ENCODE measurements around the gene LRRC4C. TPM values are rescaled to one million over a fixed set of nuclear protein-coding genes. Genes with fewer than 3 reads are reported as not detected.

Gene LRRC4C
- total RNA-seq, 4 donors from 2014 or later, result 0.19 to 1.1 TPM; not detected in 2

DNA sequence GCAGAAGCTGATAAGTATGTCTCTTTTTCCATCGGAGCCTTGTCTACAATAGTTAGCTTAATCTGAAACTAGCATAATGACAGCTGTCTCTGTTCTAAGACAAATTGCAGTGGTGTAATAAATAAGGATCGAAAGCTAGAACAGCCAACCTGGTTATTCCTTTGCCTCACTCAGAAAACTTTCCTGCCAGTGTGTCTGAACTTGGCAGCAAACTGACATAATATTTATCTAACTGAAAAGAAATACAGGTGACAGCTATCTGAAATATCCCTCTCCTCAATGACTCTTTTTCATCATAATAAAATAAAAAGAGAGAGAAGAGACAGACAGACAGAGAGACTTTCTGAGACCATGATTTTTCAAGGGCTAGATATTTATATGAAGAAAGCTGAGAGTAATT, 642.5 kb downstream of the LRRC4C start:
- TF ChIP-seq POLR2A (IDR thresholded peaks at IDR 0.05), result no peak
- TF ChIP-seq, protein P1, sequence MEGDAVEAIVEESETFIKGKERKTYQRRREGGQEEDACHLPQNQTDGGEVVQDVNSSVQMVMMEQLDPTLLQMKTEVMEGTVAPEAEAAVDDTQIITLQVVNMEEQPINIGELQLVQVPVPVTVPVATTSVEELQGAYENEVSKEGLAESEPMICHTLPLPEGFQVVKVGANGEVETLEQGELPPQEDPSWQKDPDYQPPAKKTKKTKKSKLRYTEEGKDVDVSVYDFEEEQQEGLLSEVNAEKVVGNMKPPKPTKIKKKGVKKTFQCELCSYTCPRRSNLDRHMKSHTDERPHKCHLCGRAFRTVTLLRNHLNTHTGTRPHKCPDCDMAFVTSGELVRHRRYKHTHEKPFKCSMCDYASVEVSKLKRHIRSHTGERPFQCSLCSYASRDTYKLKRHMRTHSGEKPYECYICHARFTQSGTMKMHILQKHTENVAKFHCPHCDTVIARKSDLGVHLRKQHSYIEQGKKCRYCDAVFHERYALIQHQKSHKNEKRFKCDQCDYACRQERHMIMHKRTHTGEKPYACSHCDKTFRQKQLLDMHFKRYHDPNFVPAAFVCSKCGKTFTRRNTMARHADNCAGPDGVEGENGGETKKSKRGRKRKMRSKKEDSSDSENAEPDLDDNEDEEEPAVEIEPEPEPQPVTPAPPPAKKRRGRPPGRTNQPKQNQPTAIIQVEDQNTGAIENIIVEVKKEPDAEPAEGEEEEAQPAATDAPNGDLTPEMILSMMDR (IDR thresholded peaks at IDR 0.05), result no peak
- DNase-seq (ENCODE audit: low spot score in 2 of 2), result no peak
- no peak overlapping the region for H3K4me3 ChIP-seq (ENCODE audit: low read depth, poor library complexity, severe bottlenecking)
- WGBS, 2 donors, result 88 to 90% methylated on average over 2 of the region's 2 CpGs
- intact Hi-C loops (cut with DNase I; ENCODE audit: low total_unique reads), result no loop called here

DNA sequence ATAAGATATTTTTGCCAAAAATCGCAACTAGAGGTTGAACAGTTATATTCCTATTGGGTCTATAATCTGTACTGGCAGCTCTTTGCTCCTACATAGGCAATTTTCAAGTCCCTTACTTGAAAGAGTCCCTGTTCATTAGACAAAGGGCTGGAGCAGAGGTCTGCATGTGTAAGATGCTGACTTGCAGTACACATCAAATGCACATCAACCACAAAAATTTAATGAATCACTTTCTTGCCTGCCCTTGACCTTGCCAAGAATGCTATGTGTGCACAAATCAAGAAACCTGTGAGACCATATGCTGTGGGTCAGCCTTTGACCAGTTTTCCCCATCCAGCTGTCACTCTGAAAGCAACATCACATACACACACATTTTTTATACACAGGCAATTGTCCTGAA, 661.5 kb downstream of the LRRC4C start:
- intact Hi-C loops (cut with DNase I; ENCODE audit: low total_unique reads), result no loop called here
- H3K4me3 ChIP-seq (ENCODE audit: low read depth, poor library complexity, severe bottlenecking), result no peak overlapping the region
- 86 to 89% methylated on average over 1 of the region's 1 CpG for WGBS, 2 donors
- DNase-seq (ENCODE audit: low spot score in 2 of 2), result no peak
- TF ChIP-seq, protein P1 (IDR thresholded peaks at IDR 0.05), result no peak
- no peak for TF ChIP-seq POLR2A (IDR thresholded peaks at IDR 0.05)

DNA sequence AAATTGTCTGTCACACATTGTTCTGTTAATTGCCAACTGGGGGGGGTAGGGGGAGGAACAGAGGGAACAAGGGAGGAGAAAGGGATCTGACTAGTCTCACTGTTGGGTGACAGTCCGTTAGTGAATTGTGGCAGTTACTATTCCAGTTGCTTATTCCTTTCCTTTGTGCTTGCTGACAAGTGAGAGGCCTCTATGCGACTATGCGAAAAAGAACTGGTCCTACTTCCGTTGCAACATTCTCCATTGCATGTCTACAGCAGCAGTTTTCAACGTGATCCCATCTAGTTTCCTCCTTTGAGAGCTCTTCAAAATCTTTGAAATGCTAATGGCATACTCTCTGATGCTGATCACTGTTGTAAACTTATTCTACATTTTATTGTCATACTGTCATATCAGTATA, 672.2 kb downstream of the LRRC4C start:
- no peak for TF ChIP-seq POLR2A (IDR thresholded peaks at IDR 0.05)
- TF ChIP-seq, protein P1 (IDR thresholded peaks at IDR 0.05), result no peak
- DNase-seq (ENCODE audit: low spot score in 2 of 2), result no peak
- no peak overlapping the region for H3K4me3 ChIP-seq (ENCODE audit: low read depth, poor library complexity, severe bottlenecking)
- intact Hi-C loops (cut with DNase I; ENCODE audit: low total_unique reads), result no loop called here
- WGBS, 2 donors, result 64 to 65% methylated on average over 5 of the region's 5 CpGs

DNA sequence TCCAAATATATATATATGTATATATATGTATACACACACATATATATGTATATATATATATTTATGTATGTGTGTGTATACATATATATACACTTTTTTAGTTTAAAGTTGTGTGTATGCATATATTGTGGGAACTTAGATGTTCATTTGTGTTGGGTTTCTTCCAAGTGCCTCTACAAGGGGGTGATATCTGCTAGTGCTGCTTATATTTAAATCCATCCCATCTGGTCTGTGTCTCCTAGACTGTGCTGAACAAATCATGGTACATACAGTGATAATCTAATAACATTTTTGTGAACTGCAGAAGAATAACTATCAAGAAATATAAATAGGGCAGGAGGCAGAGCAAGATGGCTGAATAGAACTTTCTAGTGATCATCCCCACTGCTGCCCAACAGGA, 696.4 kb downstream of the LRRC4C start:
- TF ChIP-seq, protein P1 (IDR thresholded peaks at IDR 0.05), result no peak
- TF ChIP-seq POLR2A (IDR thresholded peaks at IDR 0.05), result no peak
- no peak overlapping the region for H3K4me3 ChIP-seq (ENCODE audit: low read depth, poor library complexity, severe bottlenecking)
- DNase-seq (ENCODE audit: low spot score in 2 of 2), result no peak
- intact Hi-C loops (cut with DNase I; ENCODE audit: low total_unique reads), result no loop called here

DNA sequence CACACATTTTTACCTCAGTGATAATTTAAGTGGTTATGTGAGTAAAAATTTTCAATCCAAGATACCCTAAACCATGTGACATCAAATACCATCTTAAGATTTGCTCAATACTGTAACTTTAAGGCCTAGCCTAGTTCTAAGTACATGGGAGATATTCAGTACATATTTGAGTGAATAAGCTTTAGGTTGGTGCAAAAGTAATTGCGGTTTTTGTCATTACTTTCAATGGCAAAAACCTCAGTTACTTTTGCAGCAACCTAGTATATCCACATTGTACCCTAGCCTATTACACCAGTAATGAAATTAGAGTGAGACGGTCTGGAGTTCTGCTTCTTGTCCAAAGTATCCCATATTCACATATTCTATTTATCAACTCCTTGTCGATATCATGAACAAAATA, 700.1 kb downstream of the LRRC4C start:
- TF ChIP-seq, protein P1 (IDR thresholded peaks at IDR 0.05), result no peak
- no peak for TF ChIP-seq POLR2A (IDR thresholded peaks at IDR 0.05)
- WGBS, 2 donors, result 88 to 90% methylated on average over 3 of the region's 3 CpGs
- no peak for DNase-seq (ENCODE audit: low spot score in 2 of 2)
- intact Hi-C loops (cut with DNase I; ENCODE audit: low total_unique reads), result no loop called here
- H3K4me3 ChIP-seq (ENCODE audit: low read depth, poor library complexity, severe bottlenecking), result no peak overlapping the region

DNA sequence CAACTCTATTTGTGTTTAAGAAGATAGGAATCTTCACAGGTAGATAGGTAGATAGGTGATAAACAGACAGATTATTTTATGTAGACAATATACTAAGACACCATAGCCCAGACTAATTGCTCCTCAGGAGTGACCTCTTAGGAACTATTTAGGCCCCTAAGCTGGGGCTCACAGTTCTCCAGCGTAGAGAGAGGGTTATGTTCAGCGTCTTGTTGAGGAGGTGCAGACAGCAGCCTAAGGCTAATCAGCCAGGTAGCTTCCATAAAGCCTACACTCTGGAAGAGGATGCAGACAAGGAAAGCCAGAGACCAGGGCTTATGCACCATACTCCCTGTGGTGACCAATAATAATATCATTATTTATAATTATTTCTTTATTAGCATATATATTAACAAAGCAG, 705.2 kb downstream of the LRRC4C start:
- TF ChIP-seq, protein P1 (IDR thresholded peaks at IDR 0.05), result no peak
- 66 to 79% methylated on average over 2 of the region's 2 CpGs for WGBS, 2 donors
- H3K4me3 ChIP-seq (ENCODE audit: low read depth, poor library complexity, severe bottlenecking), result no peak overlapping the region
- DNase-seq (ENCODE audit: low spot score in 2 of 2), result no peak
- intact Hi-C loops (cut with DNase I; ENCODE audit: low total_unique reads), result no loop called here
